GM21723 (cell line): ENCODE results near the gene IFNGR1.
"Not testable (repeated sequence)": the region's sequence is repeated elsewhere in the genome, so short reads cannot be mapped to it uniquely, and the experiment has no call there.

Experiments
- ATAC-seq: cut with Tn5 transposase; IDR thresholded peaks from one replicate; pipeline ENCODE4 v1.9.1; 2021; ENCODE audit warnings: mild to moderate bottlenecking, moderate library complexity; ENCODE audit not compliant: unreplicated experiment

The IFNGR1 gene

DNA sequence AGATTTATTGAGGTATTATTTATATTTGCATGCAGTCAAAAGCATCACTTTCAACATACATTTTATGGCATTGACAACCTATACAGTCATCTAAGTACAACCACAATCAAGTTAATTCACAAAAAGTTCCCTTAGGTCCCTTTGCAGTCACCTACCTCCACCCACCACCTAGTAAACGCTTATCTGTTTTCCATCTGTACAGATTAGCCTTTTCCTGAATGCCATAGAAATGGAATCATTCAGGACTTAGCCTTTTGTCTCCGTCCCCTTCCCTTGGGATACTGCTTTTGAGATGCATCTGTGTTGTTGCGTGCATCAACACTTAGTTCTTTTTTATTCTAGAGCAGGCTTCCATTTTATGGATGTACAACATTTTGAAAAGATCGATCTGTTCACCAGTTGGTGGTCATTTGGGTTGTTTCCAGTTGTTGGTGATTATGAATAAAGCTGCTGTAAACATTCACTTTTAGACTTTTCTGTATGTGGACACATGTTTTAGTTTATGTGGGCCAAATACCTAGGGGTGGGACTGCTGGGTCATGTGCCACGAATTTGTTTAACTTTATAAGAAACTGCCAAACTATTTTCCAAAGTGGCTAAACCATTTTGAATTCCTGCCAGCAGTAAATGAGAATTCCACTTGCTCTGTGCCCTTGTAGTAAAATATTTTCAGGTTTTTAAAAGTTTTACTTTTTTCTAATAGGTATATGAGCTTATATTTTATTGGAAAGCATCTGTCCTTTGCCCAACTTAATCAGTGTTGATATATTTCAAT lies 17.6 kb upstream of the IFNGR1 start:
- ATAC-seq = no peak

- ATAC-seq = no peak
Measured at GRCh38 chr6:137235686-137236085, 16.5 kb upstream of the IFNGR1 start.

DNA sequence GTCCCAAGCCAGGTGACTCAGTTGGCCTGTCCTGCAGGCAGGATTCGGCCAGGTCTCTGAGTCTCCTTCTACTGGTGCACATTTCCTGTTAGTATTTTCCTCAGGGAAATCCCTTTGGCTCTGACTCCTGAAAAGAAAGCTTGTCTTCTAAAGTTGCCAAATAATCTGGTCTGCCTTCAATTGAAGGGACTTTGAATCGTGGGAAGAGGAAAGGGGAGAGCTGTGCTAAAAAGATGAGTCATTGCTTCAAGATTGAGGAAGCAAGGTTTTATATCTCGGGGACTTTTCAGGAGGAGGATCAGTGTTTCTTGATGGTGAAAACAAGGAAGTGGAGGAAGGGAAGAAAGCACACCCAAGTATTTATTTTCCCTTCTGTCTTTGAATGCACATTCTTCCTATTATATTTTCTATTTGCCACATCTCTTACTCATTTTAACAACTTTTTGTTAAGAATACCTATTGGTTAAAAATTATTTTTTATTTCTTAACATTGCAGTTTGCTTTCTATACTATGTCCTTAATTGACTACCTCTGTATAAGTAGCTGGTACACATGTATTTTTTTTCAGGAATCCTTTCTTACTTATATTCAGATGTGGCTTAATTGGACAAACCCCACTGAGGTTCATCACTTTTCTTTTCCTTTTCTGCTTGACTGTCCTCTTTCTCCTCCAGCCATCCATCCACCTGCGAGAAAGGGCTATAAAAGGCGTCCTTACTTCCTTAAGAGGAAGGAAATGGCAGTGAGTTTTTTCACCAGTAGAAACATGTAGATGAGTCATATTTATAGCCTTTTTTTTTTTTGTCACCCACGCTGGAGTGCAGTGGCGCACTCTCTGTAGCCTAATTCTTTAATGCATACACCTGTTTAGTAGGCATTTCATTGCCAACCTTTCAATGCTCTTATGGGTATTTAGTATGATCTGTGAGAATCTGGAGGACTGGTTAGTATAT lies 15.0 kb upstream of the IFNGR1 start:
- ATAC-seq = no peak

- ATAC-seq = no peak
Measured at GRCh38 chr6:137231895-137232294, 12.7 kb upstream of the IFNGR1 start.

DNA sequence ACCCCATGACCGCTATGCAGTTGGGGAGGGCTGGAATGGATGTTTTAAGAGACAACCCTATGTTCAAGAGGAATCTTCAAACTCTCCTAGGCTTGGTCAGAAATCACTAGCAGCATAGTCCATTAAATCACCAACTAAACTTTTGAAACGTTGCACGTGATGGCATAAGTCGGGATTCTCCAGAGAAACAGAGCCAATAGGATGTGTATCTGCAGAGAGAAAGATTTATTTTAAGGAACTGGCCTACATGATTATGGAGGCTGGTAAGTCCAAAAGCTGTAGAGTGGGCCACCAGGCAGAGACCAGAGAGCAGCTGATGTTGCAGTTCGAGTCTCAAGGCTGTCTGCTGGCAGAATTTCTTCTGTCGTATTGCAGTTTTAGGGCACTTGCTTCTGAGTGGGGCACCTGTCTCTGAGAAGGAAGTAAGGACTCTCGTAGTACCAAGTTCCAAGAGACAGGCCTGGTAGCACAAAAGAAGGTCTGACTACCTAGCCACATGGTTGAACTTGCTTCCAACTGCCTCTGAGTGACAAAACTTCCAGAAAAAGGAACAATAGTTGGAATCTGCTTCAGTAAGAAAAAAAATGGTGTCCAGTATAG lies 11.9 kb upstream of the IFNGR1 start:
- no peak for ATAC-seq

DNA sequence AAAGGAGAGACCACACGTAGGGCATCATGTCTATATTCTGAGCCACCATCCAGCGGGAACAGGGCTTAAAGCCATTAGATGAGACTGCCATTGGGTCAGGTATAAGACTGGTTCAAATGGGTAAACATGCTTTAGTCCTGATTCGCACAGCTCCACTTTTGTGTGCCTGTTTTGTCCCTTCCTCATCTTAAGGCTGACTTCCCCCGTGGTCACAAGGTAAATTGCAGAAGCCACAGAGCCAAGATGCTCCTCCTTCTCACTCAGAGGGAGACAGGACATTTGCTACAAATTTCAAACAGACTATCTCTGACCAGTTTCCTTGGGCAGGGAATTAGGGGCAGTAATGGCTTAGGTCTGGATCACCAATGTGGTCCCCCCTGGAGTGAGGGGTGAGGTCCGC lies 11.4 kb upstream of the IFNGR1 start:
- ATAC-seq = no peak

- no peak for ATAC-seq
Measured at GRCh38 chr6:137229075-137229759, 10.0 kb upstream of the IFNGR1 start.

DNA sequence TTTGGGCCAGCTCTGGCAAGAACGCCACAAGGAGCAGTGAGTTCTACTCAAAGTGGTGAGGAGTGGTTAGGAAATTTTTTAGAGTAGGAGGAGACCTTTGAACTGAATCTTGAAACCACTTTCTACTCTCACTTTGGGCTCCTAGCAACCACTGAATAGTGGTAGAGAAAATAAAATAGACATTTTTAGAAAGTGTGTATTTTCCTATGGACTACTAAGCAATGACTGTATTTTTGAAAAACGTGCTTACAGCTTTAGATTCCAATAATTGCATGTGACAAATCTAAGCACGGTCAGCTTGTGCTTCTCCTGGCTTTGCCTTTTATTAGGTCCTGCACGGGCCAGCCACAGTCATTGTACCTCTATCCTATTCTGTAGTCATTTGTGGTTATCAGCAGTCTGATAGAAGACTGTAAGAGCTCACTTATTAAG lies 8.7 kb upstream of the IFNGR1 start:
- peak; percentile 53 for ATAC-seq

DNA sequence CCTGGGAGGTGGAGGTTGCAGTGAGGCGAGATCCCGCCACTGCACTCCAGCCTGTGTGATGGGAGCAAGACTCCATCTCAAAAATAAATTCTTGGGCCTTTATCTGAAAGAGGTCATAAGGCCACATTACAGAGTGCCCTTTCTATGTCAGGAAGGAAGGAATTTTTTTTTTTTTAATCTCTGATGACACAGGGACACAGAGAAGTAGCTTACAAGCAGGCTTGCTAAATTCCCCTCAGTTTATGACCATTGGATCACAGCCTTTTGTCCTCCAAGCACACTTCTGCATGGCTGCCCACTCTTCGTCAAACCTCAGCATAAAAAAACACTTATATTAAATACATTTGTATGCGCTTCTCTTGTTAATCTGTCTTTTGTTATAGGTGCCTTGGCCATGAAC lies 7.5 kb upstream of the IFNGR1 start:
- no peak for ATAC-seq

- peak; percentile 57 for ATAC-seq
Measured at GRCh38 chr6:137224799-137225198, 5.6 kb upstream of the IFNGR1 start.

DNA sequence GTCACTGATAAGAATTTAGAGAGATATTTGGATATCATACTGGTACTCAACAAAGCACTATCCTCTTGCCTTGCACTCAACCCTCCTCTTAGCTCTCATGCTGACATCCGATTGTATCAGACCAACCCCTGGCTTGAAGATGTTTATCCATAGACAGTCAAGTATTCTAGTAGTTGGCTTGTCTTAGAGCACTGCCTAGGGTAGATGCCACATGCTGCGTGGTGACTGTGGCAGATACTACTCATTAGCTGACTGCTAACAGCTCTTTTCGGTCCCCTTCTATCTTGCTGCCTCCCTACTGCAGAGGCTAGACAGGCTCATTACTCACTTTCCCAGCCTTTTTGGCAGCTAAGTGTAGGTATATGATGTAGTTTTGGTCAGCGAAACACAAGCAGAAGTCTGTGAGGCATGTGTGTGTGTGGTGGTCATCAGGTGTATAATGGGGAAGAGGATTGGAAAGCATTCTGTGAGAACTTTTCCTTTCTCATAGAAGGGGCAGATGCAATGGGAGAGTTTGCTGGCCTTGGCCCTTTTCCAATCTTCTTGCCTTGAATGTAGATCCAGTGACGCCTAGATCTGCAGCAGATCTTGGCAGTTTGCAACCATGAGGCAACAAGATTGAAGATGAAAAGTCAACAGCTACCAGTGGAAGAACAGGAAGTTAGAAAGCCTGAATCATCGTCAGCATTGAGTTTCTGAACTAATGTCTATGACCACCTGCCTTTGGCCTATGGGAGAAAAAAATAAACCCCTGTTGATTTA lies 4.4 kb upstream of the IFNGR1 start:
- ATAC-seq = no peak

- ATAC-seq = no peak
Measured at GRCh38 chr6:137222381-137222780, 3.2 kb upstream of the IFNGR1 start.

- peak; percentile 7 for ATAC-seq
Measured at GRCh38 chr6:137219664-137220252, 573 bp upstream of the IFNGR1 start.

DNA sequence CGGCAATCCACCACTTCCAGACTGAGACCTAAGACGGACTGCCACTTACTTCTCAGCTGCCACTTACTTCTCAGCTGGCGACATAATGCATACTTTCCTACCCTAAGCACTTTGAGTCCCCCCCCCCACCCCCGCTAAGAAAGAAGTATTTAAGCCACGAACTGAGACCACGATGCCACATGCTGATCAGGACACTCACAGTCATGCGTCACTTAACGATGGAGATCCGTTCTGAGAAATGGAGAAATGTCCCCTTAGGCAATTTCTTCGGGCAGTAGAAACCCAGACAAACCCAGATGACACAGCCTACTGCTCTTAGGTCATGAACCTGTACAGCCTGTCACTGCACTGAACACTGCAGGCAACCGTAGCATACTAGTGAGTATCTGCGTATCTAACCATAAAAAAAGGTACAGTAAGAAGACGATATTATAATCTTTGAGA lies 690 bp downstream of the IFNGR1 start:
- peak; percentile 40 for ATAC-seq

DNA sequence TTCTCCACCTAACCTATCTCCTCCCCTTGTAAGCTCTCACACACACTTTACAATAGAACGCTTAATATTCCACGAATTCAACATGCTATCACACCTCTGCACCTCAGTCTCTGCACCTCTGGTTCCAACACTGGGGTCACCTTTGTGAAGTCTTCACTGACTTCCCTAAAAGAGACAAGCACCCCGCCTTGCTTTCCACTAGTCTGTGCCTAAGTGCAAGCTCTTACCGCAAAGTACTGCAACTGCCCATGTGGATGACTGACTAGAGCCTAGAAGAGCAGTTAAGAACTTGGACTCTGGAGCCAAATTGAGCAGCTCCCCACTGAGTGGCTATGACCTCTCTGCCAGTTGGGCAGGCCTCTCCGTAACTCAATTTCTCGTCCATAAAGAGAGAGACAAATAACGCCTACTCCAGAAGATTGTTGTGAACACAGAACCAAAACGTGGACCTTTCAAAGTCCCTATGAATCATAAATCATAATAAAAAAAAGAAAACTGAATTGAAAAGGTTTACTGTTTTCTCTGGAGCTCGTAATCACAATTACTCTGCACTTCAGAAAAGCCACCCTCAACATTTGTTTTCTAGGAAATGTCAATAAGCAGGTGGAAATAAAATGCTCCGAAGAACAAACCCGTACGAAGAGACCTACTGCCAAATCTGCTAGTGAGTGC lies 1.2 kb downstream of the IFNGR1 start:
- ATAC-seq = no peak

DNA sequence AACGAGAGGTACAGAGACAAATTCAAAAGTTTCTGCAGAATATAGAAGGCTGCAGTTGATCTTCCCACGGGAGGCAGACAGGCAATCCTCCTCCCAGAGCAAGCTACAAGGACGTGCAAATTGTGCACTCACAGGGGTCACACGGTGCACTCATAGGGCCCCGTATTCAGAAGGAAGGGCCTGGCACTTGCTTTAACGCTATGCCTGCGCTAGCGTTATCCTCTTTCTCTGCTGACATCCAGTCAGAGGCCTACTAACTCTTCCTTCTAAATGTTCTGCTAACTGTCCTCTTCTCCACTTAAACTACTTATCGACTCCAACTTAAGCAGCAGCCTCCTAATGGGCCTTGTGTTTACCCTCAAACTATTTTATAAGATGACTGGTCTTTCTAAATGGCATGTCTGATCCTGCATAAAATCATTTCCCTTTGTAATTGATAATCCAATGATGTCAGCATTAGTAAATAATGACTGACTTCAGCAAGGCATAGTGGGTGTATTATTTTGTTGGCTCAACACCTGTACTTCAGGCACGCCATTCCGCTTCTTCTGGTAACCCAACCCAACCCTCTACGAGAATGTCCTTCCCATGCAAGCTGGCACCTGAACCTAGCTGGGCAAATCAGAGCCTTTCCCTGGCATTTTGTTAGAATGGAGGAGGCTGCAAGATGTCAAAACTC lies 2.2 kb downstream of the IFNGR1 start:
- no peak for ATAC-seq

DNA sequence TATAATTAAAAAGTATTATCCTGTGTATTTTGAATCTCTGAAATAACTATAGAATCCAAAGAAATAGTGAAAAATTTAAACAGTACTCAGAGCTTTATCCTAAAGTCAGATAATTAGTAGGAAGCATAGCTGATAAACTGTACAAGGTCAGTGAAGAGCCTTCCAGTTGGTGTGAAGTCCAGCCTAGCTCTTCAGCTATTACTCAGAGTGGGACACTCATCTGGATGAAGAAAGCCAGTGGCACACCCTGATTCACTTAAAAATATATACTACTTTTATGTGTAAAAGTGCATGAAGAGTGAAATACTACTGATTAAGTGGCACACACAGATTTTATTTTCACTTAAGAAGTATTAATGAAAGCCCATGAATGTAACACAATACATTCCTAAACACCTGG lies 3.1 kb downstream of the IFNGR1 start:
- no peak for ATAC-seq

DNA sequence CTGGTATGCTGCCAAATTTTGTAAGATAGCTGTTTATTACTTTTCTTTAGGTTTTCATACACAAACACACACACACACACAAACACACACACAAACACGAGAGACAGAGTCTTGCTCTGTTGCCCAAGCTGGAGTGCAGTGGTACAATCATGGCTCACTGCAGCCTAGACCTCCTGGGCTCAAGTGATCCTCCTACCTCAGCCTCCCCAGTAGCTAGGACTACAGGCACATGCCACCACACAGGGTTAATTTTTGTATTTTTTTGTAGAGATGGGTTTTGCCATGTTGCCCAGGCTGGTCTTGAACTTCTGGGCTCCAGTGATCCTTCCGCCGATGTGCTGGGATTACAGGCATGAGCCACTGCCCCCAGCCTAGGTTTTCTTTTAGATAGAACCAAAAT lies 3.6 kb downstream of the IFNGR1 start:
- ATAC-seq = not testable (repeated sequence)

DNA sequence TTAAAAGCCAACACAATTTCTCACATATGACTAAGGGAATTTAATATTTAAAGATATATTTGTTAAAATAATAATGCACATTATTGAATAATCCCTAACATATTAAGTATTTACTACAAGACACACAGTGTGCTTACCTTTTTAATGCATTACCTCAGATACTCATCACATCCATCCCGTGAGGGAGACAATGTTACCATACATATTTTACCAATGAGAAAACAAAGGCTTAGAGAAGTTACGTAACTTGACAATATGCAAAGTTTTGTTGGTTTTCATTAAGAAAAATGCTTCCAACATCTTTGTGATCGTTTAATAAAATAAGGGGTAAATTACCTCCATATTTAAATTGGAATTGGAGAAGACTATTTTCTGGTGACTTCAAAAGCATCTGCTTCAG lies 4.3 kb downstream of the IFNGR1 start:
- ATAC-seq = no peak
